ENCODE results near the gene FAH. TPM values are rescaled to one million over a fixed set of nuclear protein-coding genes. Genes with fewer than 3 reads are reported as not detected.
A peak's percentile ranks its signal among the peaks of the same experiment; 100 is the strongest.

FAH gene
- total and polyA plus RNA-seq, 4 donors: 23.7 to 55.5 (median 49.2) TPM

- peaks cover 0 to 7% (median 0%) of the 10 kb centered on the region in 4 donors for H3K9me3 ChIP-seq (ENCODE audit: control insufficient read depth in 4 of 4, insufficient read depth in 3 of 4, low read length in 3 of 4)
- ATAC-seq (ENCODE audit: insufficient read depth, low FRiP score) (no peak), DNase-seq (peak in 2 of 3 donors; percentile 42 to 55)
- 89 to 96% methylated on average over 5 of the region's 5 CpGs for whole genome bisulfite sequencing, 2 donors
- no peaks in the 10 kb centered on the region for H3K36me3 ChIP-seq (ENCODE audit: control insufficient read depth in 4 of 4, insufficient read depth in 4 of 4, low read length in 4 of 4)
- H3K9ac ChIP-seq (ENCODE audit: insufficient read depth in 1 of 2, low read length in 2 of 2): no peak overlapping the region
- peaks cover 0 to 26% (median 0%) of the 10 kb centered on the region in 5 donors for H3K4me1 ChIP-seq (ENCODE audit: control insufficient read depth in 5 of 5, insufficient read depth in 5 of 5, low read length in 5 of 5)
- no peaks in the 10 kb centered on the region for H3K27me3 ChIP-seq (ENCODE audit: control insufficient read depth in 3 of 3, insufficient read depth in 3 of 3, low read length in 2 of 3)
- TF ChIP-seq CTCF (IDR thresholded peaks at IDR 0.05; ENCODE audit: control extremely low read depth, extremely low read depth): no peak
- no peak overlapping the region for H3K27ac ChIP-seq (ENCODE audit: low read depth in 1 of 2, low read length in 1 of 2)
- no peak overlapping the region for H3K4me3 ChIP-seq
Measured at GRCh38 chr15:80216141-80216540, 63.3 kb downstream of the FAH start.

GRCh38 chr15:80216911-80217310, 64.1 kb downstream of the FAH start:
- ATAC-seq (ENCODE audit: insufficient read depth, low FRiP score): no peak
- 91 to 97% methylated on average over 1 of the region's 1 CpG for WGBS, 2 donors
- H3K27me3 ChIP-seq (ENCODE audit: control insufficient read depth in 3 of 3, insufficient read depth in 3 of 3, low read length in 2 of 3): no peaks in the 10 kb centered on the region
- H3K36me3 ChIP-seq (ENCODE audit: control insufficient read depth in 4 of 4, insufficient read depth in 4 of 4, low read length in 4 of 4): no peaks in the 10 kb centered on the region
- no peak overlapping the region for H3K27ac ChIP-seq (ENCODE audit: low read depth in 1 of 2, low read length in 1 of 2)
- H3K9me3 ChIP-seq (ENCODE audit: control insufficient read depth in 4 of 4, insufficient read depth in 3 of 4, low read length in 3 of 4): peaks cover 0 to 7% (median 0%) of the 10 kb centered on the region in 4 donors
- TF ChIP-seq CTCF (IDR thresholded peaks at IDR 0.05; ENCODE audit: control extremely low read depth, extremely low read depth): no peak
- DNase-seq: no peak
- H3K4me3 ChIP-seq: no peak overlapping the region
- peaks cover 0 to 18% (median 0%) of the 10 kb centered on the region in 5 donors for H3K4me1 ChIP-seq (ENCODE audit: control insufficient read depth in 5 of 5, insufficient read depth in 5 of 5, low read length in 5 of 5)
- H3K9ac ChIP-seq (ENCODE audit: insufficient read depth in 1 of 2, low read length in 2 of 2): no peak overlapping the region

- Histone ChIP-seq H3K27ac (ENCODE audit: low read depth in 1 of 2, low read length in 1 of 2) (no peak overlapping the region), H3K4me1 (ENCODE audit: control insufficient read depth in 5 of 5, insufficient read depth in 5 of 5, low read length in 5 of 5) (peaks cover 0 to 16% (median 0%) of the 10 kb centered on the region in 5 donors), H3K9me3 (ENCODE audit: control insufficient read depth in 4 of 4, insufficient read depth in 3 of 4, low read length in 3 of 4) (peaks cover 0 to 7% (median 0%) of the 10 kb centered on the region in 4 donors), H3K4me3 (no peak overlapping the region), H3K36me3 (ENCODE audit: control insufficient read depth in 4 of 4, insufficient read depth in 4 of 4, low read length in 4 of 4) (no peaks in the 10 kb centered on the region), H3K27me3 (ENCODE audit: control insufficient read depth in 3 of 3, insufficient read depth in 3 of 3, low read length in 2 of 3) (no peaks in the 10 kb centered on the region), H3K9ac (ENCODE audit: insufficient read depth in 1 of 2, low read length in 2 of 2) (no peak overlapping the region)
- DNase-seq (no peak), ATAC-seq (ENCODE audit: insufficient read depth, low FRiP score) (no peak)
- WGBS, 2 donors: 91 to 92% methylated on average over 4 of the region's 4 CpGs
- TF ChIP-seq CTCF (IDR thresholded peaks at IDR 0.05; ENCODE audit: control extremely low read depth, extremely low read depth): no peak
Measured at GRCh38 chr15:80217327-80217900, 64.6 kb downstream of the FAH start.

- no peak overlapping the region for H3K27ac ChIP-seq (ENCODE audit: low read depth in 1 of 2, low read length in 1 of 2)
- no peak overlapping the region for H3K4me3 ChIP-seq
- DNase-seq (no peak), ATAC-seq (ENCODE audit: insufficient read depth, low FRiP score) (no peak)
- no peak for TF ChIP-seq CTCF (IDR thresholded peaks at IDR 0.05; ENCODE audit: control extremely low read depth, extremely low read depth)
- H3K9ac ChIP-seq (ENCODE audit: insufficient read depth in 1 of 2, low read length in 2 of 2): no peak overlapping the region
- 90 to 92% methylated on average over 2 of the region's 2 CpGs for WGBS, 2 donors
- H3K9me3 ChIP-seq (ENCODE audit: control insufficient read depth in 4 of 4, insufficient read depth in 3 of 4, low read length in 3 of 4): no peaks in the 10 kb centered on the region
- H3K36me3 ChIP-seq (ENCODE audit: control insufficient read depth in 4 of 4, insufficient read depth in 4 of 4, low read length in 4 of 4): no peaks in the 10 kb centered on the region
- H3K4me1 ChIP-seq (ENCODE audit: control insufficient read depth in 5 of 5, insufficient read depth in 5 of 5, low read length in 5 of 5): peaks cover 0 to 12% (median 0%) of the 10 kb centered on the region in 5 donors
- no peaks in the 10 kb centered on the region for H3K27me3 ChIP-seq (ENCODE audit: control insufficient read depth in 3 of 3, insufficient read depth in 3 of 3, low read length in 2 of 3)
Measured at GRCh38 chr15:80219955-80220354, 67.2 kb downstream of the FAH start.
